Measurements from ENCODE around the gene SLC16A5.
"Not testable (repeated sequence)": the region's sequence is repeated elsewhere in the genome, so short reads cannot be mapped to it uniquely, and the experiment has no call there.

SLC16A5 gene

DNA sequence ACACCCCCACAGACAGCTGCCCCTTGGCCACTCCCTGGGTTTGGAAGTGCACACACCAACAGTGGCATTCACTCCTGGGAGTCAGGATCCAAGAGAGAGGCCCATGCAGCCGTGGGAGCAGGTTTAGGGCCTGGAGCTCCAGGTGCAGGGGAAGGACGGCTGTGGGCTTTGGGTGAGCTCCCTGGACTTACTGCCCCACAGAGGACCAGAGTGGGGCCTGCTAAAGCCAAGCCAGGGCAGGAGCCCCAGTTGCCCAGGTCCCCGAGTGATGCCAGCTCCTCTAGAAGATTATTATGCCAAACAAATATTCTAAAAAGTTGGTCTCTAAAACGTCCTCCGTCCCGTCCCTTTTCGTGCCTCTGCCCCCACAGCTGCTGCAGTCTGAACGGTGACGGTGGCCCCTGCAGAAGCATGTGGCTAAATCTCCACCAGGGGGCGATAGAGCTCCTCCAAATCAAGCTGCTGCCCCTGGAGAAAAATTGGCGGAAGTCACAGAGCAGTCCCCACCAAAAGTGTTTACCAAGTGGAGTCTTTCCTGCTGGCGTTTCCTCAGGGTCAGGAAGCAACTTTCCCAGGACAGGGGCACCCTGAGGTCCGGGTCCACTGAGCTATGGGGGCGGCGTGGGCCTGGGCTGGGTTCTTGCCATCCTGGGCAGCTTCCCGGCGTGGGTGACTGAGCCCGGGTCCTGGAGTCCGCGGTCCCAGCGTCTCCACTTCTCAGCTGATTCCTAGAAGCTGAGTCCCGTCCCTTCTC lies 26.2 kb downstream of the SLC16A5 start:
- DNase-seq: peak; percentile 93

DNA sequence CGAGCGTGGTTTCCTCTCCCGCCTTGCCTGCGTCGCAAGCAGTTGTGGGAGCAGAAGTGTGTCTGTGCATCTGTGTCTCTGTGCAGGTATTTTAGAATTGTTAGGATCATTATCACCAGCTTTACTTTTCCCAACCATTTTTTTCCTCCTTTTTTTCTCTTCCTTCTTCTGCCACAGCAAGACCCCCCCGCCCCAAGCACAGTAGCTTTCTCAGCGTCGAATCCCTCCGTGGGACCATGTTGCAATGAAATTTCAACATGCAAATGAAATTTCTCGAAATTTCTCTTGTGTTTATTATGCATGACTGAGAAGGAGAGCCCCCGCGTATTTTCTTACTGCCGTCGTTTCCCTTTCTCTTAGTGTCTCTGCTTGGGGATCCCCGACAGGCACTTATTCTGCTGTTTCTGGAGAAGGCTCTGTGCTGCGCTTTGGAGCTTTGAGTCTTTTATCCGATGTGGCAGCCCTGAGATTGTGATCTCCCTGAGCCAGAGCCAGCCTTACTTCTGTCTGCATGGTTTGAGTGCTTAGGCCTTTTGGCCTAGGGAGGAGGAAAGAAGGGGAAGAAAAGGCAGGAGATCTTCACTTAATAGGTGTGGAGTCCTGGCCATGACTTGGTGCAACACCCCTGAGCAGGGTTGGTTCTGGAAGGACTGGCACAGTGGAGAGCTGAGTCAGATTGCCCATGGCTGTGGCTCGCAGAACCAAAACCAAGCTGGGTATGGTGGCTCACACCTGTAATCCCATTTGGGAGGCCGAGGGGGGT lies 27.0 kb downstream of the SLC16A5 start:
- DNase-seq: no peak

DNA sequence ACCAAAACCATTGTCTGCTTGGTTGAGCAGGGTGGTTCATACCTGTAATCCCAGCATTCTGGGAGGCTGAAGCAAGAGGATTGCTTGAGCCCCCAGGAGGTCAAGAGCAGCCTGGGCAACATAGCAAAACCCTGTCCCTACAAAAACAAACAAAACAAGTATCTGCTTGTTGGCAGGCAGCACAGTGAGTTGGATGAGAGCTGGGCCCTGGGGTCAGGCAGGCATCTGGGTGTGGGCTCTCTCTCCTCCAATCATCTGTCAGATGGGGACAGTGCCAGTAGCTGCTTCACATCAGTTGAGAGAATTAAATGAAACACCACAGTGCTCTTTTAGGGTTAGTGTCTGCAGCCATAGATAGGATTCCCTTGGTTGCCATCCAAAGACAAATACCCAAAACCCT lies 27.8 kb downstream of the SLC16A5 start:
- DNase-seq: no peak

DNA sequence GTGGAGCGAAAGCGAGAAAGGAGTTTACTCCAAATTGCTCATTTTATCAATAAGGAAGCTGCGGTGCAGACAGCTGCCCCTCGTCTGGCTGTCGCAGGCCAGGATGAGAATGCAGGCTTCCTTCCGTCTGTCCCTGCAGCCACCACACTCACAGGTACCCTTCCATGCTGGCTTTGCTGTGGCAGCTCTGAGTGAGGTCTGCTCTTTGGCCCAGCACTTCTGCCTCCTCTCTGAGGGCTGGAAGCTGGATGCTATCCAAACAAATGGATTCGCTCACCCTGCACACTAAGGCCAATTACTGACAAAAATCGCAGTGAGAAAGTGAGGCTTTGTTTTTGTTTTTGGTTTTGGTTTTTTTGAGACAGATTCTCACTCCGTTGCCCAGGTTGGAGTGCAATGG lies 29.0 kb downstream of the SLC16A5 start:
- DNase-seq: no peak

DNA sequence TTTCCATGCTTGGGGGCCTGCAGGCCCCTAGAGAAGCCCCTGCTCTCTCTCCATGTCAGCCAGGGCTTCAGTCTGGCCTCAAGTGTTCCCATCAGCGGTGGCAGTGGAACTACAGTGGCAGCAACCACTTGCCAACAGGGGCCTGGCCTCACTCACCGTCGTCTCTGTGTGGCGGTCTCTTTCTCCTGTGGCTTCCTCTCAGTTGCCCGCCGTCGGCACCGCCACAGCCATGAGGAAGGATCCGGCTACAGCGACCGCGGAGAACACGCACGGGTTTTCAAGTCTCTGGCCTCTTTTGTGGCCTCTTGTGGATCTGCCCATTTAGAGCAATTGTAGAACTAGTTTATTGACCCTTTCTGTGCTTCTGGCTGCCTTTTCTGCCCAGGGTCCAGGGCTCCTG lies 30.6 kb downstream of the SLC16A5 start:
- no peak for DNase-seq

DNA sequence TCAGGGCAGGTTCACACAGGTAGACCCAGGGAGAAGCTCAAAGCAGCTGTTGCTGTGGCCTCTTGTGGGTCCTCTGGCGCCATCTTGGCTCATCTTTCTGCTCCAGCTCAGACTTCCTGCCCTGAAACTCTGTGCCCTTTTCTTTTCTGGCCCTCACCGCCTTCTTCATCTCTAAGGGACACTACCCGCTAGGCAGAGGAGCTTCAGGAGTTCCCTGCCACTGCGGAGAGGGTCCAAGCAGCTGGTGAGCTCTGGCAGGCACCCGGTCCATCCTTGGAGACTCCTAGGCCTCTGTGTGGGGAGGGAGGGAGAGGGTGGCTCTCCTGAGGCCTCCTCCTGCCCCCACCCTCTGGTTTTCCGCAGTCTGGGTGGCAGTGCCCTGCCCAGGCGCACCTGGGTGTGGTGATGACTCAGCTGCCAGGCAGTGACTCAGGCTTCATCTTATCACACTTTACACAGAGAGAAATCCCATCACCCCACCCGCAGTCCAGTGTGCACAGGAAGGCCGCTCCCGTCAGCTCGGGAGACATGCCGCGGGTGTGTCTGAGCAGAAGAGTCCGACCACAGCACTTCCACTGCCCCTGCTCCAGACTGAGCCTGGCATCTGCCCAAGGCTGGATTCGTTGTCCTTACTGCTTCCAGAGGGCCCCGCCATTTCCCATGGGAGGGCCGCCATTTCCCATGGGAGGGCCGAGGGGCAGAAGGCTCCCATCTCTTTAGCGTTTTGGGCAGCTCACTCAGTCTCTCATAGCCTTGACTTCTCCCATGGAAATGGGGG lies 36.5 kb downstream of the SLC16A5 start:
- peak; percentile 51 for DNase-seq

DNA sequence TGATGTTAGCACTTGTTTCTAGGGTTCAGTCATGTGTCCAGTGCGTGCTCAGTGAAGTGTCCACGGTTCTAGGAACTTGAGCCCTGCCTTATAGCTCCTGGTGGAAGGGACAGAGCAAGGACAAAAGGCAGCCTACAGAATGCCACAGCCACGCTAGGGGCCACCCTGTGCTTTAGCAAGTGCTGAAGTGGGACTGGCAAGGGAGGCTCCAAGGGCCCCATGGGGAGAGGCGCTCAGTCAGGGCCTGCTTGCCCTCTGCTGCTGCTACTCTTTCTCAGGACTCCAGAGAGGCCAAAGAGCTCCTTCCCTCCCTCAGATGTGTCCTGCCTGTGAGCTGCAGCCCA lies 37.0 kb downstream of the SLC16A5 start:
- DNase-seq: no peak

DNA sequence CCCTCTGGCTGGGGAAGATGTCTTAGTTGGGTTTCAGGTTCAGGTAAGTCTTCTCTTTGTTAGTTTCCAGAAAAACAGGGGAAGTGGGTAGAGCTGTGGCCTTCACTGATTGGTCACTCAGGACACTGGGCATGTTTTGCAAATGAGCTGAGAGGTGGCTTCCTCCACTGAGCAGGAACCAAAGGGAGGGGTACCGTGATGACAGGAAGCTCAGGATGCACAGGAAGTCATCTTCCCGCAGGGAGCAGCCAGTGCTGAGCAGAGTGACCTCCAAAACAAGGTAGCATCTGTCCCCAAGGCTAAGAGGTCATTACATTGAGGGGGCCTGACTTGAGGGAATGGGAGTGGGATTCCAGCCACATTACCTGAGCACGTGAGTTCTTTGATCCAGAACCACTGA lies 38.2 kb downstream of the SLC16A5 start:
- DNase-seq: no peak

DNA sequence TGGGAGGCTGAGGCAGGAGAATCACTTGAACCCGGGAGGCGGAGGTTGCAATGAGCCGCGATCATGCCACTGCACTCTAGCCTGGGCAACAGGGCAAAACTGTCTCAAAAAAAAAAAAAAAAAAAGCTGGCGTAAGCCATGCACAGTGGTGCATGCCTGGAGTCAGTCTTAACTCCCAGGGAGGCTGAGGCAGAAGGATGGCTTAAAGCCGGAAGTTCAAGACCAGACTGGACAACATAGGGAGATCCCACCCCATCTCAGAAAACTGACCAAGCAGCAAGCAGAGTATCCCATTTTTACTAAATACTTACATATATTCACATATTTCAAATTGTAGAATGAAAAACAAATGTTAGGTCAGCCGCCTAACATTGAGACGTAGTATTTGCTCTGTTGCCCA lies 39.2 kb downstream of the SLC16A5 start:
- DNase-seq: no peak

DNA sequence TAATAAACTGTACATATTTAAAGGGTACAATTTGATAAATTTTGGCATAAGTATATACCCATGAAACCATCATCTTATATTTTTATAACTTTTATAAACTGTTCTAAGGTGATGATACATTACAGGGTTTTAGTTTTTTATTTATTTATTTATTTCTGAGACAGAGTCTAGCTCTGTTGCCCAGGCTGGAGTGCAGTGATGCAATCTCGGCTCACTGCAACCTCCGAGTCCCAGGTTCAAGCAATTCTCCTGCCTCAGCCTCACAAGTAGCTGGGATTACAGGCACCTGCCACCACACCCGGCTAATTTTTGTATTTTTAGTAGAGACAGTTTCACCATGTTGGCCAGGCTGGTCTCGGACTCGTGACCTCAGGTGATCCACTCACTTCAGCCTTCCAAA lies 40.2 kb downstream of the SLC16A5 start:
- DNase-seq: not testable (repeated sequence)

DNA sequence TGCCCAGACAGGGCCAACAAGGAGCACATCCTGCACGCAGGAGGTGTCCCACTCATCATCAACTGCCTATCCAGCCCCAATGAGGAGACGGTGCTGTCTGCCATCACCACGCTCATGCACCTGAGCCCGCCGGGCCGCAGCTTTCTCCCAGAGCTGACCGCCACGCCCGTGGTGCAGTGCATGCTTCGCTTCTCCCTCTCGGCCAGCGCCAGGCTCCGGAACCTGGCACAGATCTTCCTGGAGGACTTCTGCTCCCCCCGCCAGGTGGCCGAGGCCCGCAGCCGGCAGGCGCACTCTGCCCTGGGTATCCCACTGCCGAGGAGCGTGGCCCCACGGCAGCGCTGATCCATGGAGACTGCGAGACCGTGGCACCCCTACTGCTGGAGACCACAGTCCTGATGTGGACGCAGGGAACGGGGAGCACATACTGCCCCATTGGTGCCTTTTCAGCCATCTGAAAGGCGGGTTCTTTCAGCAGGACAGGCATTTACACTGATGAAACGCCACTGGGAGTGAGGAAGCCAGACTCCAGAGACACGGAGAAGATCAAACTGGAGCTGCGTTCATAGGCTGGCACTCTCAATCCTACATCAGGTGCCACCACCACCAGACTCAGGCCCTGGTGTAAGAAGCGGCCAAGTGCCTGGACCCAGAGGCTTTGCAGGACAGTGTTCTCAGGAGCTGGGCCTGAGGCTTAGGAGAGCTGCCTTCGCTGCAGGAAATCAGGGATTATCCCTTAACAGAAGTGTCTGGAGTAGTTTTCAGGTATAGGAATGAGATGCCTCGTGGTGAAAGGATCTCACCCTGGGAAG lies 41.1 kb downstream of the SLC16A5 start:
- no peak for DNase-seq

DNA sequence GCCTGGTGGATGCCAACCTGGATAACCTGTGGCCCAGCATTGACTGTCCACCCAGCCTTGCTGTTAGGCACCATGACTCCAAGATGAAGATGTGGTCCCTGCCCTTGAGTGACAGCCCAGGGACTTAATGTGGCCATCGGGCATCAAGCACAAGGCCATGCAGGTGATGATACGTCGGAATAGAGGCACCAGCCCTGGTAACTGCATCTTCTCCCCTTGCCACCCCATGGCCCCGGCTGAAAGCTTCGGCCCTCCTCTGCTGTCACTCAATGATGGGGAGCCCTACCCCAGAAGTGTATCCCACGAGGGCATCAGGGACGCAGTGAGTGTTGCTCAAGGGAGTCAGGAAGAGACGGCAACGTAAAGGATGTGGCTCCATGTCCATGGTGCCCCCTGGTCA lies 41.8 kb downstream of the SLC16A5 start:
- DNase-seq: no peak

DNA sequence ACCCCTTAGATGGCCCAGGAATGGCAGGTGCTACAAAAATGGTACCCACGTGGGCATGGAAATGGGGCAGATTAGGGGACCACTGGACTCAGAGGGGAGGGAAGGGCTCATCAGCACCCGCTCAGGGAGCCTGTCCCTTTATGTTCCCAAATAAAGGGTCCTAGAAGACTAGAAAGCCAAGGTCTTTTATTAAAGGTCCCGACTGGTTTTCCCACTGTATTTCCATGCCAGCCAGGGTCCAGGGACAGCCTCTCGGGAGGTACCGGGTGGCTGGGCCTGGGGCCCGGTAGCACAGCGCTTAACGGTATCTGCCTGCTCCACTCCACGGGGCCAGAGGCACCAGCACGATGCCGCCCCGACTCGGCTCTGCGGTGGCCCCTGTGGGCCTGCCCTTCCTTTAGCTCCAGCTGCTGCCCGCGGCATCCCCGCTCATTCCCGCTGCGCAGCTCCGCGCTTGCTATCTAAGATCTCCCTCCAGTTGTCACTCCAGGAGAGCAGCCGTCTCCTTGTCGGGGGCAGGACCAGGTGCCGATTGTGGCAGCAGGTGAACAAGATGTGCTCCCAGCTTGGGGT lies 42.4 kb downstream of the SLC16A5 start:
- DNase-seq: no peak

DNA sequence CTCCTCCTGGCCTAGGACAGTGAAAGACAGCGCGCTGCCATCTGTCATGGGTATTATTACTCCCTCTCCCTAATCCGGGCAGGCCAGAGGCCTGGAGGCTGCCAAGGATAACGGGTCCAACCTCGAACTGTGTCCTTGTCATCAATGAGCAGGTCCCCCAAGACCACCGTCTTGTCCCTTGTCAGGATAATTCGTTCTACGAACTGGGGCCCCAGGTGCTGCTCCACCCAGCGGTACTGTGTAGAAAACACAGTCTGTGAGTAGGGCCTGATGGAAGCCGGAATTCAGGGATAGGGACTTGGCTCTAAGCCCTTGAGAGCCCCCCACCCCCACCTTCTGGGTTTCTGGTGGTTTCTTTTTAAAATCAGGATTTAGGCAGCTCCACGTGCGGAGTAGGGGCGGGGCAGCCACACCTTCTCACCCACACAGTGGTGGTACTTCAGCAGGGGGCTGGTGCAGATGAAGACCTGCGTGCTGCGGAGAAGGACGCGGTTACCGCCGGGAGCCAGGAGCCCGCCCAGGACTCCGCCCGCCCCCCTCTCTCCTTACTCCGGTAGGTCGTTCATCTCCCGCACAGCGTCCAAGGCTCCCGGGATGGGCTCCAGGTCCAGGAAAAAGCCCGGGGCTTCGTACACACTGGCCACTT lies 43.0 kb downstream of the SLC16A5 start:
- DNase-seq: peak; percentile 75

DNA sequence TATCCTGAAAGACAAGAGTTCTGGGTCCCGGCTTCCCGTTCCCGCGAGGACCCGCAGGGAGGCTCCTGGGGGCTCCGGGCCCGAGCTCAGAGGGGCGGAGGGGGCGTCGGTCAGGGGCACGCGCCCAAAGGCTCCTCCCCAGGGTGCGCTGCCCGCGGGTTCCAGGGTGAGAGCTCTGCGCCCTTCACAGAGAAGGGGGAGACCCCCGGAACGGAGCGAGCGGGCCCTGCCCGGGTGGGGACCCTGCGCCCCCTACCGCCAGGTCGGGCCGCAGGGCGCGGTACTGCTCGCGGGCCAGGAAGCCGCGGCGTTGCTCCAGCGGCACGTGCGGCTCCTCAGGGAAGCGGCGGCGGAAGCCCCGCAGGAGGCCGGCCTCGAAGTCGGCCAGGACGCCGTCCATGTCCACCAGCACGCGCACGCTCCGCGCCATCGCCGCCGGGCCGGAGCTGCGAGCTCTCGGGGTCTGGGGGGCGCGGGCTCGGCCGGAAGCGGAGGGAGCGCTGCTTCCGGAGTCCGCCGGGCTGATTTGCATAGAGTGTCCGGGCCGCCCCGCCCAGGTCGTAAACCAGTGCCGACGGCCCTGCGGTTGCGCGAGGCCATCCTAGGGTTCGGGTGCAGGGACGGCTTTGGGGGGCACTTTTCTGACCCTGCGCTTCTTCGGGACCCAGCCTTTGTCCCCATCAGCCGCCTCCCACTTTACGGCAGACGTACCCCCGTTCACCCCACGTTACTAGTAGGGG lies 43.7 kb downstream of the SLC16A5 start, which contains the start of gene NT5C:
TSS of gene NT5C (minus strand) at position 465 of the 740 bp plus-strand sequence. CDS start at position 430, 35 bp downstream.
- DNase-seq: peak; percentile 91

DNA sequence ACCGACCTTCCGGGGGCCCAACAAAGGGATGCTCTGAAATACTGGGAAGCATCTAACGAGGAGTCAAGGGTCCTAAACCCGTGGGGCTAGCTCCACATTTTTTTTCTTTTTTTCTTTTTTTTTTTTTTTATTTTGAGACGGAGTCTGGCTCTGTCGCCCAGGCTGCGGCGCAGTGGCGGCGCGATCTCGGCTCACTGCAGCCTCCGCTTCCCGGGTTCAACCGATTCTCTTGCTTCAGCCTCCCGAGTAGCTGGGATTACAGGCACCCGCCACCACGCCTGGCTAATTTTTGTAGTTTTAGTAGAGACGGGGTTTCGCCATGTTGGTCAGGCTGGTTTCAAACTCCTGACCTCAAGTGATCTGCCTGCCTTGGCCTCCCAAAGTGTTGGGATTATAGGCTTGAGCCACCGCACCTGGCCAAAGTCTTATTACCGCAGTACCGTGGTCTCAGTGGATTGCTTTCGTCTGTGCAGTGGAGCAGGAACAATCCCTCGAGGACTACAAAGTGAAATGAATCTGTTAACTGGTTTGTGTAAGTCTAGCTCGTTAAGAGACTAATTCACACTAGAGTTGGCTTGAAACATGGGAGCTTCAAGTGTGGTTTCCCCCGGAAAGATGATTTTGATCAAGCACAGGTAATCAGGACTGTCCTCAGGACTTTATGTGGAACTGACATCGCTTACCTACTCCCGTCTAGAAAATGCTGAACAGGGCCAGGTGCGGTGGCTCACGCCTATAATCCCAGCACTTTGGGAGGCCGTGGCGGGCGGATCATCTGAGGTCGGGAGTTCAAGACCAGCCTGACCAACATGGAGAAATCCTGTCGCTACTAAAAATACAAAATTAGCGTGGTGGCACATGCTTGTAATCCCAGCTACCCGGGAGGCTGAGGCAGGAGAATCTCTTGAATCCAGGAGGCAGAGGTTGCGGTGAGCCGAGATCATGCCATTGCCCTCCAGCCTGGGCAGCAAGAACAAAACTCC lies 44.6 kb downstream of the SLC16A5 start:
- not testable (repeated sequence) for DNase-seq

DNA sequence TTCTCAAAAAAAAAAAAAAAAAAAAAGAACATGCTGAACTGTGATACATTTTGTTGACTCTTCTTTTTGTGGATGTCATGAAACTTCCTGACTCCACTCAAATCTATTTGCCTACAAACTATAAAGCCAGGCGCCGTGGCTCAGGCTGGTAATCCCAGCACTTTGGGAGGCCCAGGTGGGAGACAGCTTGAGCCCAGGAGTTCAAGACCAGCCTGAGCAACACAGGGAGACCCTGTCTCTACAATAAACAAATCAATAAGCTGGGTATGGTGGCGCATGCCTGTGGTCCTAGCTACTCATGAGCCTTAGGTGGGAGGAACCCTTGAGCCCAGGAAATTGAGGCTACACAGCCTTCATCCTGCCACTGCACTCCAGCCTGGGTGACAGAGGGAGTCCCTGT lies 45.2 kb downstream of the SLC16A5 start:
- DNase-seq: no peak

DNA sequence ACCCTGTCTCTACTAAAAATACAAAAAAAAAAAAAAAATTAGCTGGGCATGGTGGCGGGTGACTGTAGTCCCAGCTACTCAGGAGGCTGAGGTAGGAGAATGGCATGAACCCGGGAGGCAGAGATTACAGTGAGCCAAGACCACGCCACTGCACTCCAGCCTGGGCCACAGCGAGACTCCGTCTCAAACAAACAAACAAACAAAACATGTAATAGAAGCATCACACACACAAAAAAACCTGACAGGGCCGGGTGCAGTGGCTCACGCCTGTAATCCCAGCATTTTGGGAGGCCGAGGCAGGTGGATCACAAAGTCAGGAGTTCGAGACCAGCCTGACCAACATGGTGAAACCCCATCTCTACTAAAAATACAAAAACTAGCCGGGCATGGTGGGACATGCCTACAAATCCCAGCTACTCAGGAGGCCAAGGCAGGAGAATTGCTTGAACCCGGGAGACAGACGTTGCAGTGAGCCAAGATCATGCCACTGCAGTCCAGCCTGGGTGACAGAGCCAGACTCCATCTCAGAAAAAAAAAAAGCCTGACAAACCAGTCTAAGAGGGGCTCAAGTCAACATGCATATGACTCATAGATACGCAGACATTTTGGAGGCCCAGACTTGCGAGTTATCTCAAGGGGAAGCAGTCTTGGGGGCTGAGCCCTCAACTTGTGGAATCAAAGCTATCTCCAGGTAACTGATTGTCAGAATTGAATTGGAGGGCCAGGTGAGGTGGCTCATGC lies 46.0 kb downstream of the SLC16A5 start:
- not testable (repeated sequence) for DNase-seq

DNA sequence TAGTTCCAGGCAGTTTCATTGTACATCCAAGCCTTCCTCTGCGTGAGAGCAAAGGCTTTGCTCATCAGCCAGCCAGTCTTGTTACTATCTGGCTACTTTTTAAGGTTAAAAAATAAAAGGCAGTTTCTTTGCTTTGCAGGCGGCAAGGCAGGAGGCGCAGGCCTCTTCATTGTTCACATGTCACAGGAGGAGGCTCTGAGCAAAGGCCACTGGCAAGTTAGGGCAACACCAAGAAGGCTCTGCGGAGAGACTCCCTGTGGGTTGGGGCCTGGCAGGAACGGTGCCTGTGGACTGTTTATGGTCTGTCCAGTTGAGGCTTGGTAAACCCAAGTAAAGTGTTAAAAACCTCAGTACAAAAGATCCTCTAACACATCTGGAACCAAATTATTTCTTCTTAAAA lies 47.7 kb downstream of the SLC16A5 start:
- DNase-seq: no peak

Data from femur (tissue), 1 donor.